Measurements from ENCODE around the gene KLHDC8B.

KLHDC8B gene

DNA sequence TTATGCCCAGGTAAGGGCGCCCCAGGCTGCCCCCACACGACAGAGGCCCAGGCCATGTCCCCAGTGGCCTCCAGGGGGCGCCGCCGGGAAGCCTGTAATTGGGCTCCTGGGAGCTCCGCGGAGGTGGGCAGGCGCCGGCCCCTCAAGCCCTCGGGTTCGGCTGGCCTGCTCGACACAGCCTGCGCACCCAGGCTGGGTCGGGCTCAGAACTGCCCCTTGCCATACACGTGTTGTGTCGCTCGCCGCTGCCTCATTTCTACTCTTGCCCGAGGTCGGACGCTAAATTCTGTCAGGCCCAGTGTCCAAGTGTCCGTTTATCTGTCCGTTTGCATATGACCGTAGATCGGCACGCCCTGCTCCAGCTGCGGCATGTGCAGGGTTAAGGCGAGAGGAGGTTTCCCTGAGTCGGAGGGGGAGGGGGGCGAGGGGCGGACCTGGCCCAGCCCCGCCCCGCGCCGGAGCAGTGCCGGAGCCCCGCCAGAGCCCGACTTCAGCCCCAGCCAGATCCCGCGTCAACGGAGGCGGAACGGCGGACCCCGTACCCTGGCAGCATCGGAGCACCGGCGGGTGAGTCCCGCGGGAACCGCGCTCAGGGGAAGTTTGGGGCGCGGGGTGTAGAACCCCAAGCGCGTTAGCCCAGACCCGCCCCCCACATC is at the start of gene KLHDC8B:
Gene KLHDC8B, plus strand, starts transcription at position 480 of the 656 bp plus-strand sequence. CDS start 1,172 bp downstream, outside the sequence.
- DNase-seq: peak; percentile 32

DNA sequence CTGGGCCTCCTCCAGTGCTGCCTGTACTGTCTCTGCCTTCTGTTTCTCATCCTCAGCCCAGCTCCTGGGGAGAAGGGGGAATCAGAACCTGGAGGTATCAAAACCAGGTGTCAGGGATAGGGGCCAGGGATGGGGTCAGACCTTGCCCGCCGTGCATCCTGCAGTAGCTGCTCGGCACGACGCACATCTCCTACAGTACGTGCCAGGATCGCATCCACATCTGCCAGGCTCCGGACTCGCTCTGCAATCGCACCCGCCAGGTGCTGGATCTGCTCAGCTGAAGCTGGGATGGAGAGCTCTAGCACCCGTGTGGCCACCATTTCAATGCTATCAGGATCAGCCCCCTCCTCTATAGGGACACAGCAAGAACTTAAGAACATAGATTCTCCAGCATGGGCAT is 49.4 kb upstream of the KLHDC8B start:
- DNase-seq: no peak

GRCh38 chr3:49122451-49122850 is 48.9 kb upstream of the KLHDC8B start:
- no peak for DNase-seq

- no peak for DNase-seq
These were observed 48.4 kb upstream of the KLHDC8B start for GRCh38 chr3:49122886-49123545.

- no peak for DNase-seq
These were observed 47.7 kb upstream of the KLHDC8B start for GRCh38 chr3:49123687-49124086.

DNA sequence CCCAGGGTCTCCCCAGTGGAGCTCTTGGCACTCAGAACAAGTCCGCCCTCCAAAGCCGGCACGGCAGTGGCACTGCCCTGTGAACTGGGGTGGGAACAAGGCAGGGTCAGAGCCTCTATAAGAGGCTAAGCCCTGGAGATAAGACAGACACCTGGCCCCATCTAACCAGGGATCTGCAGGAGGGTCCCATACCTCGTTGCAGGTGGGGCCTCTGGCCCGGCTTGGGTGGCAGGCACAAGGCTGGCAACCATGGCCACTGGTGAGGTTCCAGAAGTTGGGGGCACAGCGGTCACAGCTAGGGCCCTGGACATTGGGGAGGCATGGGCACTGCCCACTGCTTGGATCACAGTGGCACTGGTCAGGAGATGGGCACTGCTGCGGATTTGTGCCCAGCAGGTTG is 47.2 kb upstream of the KLHDC8B start:
- DNase-seq: no peak

DNA sequence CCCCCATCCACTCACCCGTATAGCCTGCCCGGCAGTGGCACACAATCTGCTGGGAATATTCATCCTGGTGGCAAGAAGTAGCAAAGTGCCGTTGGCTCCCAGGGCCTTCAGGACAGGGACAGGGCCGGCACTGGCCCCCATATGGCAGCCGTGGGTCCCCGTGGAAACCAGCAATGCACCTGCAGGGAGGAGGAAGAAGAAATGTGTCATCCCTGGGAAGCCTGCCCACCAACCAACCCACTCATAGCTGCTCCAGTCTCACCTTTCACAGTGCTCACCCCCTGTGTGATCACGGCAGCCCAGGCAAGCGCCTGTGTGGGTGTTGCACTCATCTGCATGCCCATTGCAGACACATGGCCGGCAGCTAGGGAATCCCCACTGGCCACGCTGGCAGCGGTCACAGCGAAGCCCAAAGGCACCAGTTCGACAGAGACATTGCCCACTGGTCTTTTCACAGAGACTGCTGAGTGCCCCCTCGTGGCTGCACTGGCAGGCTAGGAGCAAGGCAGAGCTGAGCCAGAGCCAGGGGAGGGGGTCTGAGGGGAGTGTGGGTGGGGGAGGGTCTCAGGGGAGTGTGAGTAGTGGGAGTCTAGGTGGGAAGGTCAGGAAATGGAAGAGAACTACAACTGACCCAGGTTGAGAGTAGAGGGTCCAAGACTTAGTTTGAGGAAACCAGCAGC is 46.3 kb upstream of the KLHDC8B start:
- DNase-seq: no peak

DNA sequence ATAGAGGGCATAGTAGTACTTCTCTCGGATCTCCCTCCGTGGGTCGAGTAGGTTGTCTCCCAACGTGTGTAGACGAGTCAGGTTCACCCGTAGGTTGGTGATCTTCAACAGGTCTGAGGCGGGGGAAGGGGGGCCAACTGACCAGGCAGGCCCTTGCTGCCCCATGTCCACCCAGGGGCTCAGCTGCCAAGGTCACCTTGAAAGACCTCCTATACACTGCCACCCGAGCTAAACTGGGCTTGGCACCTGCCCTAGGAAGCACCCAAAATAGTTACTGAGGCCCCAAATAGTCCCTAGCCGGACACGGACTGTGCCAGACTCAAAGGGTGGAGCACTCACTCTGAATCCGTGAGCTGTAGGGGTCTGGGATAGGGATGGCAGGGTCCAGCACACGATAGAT is 40.4 kb upstream of the KLHDC8B start:
- DNase-seq: no peak

- no peak for DNase-seq
These were observed 39.8 kb upstream of the KLHDC8B start for GRCh38 chr3:49131576-49131975.

DNA sequence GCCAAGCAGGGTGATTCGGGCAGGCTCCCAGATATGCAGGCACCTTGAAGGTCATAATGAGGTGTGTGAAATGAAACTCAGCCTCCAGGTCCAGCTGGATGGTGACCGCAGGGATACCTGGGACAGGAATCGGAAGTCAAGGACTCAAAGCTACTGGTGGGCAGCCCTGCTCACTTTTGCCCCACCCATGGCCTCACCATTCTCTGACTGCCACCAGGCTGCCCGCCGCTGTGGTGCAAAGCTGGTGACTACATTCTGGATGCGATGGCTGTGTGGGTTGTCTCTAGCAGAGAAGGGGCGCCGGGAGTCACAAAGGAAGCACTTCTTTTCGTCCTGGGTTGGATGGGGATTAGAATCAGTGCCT is 39.3 kb upstream of the KLHDC8B start:
- DNase-seq: no peak

GRCh38 chr3:49132437-49133225 is 38.8 kb upstream of the KLHDC8B start, which contains the start of gene LAMB2:
Gene LAMB2, minus strand, starts transcription at chr3:49133050. Its CDS starts 183 bp downstream, at chr3:49132867.
- no peak for DNase-seq

- DNase-seq: no peak
These were observed 38.0 kb upstream of the KLHDC8B start for GRCh38 chr3:49133226-49133951.

DNA sequence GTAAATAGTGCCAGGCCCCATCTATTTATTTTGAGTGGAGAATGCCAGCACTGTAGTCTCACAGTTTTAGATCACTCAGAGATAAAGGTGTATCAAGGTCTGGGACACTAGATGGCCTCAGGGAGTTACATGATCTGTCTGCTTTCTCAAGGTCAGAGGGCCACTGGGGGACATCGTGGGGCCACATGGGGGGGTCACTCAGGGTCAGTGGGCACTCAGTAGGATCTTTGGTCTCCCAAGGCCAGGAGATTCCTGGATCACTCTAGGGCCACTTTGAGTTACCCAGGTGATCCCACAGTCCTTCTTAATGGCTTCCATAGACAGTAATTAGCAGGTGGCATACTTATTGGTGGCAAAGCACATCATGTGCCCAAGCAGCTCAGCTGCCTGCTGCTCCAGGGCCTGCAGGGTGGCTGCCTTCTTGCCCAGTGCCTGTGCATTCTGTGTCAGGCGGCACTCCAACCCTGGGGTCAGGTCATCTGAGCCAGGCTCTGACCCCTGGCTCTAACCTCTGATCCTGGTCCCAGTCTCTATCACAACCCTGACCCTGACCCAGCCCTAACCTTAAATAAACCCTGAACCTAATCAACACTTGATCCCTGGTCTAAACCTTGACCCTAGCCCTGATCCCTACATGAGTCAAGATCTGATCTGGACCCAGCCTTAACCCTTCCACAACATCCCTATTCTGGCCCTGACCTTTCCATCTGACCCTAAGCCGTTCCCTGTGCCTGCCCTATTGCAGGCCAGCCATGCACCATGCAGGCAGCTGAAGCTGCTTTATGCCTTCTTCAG is 36.7 kb upstream of the KLHDC8B start:
- no peak for DNase-seq

DNA sequence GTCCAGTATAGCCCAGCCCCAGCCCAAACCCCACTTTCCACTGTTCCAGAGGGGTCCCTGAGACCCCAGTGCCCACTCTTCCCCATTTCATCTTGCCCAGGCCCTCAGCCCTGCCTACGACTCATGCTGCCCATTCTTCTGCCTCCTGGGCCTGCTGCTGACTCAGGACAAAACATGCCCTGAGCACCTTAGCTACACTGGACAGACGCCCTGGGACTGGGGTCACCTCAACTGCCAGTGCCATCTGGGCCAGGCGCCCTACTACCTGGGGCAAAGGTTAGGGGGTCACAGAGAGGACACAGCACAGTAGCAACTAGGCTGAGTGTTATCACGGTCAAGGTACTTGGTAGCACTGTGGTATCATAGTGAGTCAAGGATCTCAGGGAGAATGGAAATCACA is 35.9 kb upstream of the KLHDC8B start:
- no peak for DNase-seq

- no peak for DNase-seq
These were observed 31.3 kb upstream of the KLHDC8B start for GRCh38 chr3:49140080-49140479.

- no peak for DNase-seq
These were observed 23.2 kb upstream of the KLHDC8B start for GRCh38 chr3:49148159-49148558.

DNA sequence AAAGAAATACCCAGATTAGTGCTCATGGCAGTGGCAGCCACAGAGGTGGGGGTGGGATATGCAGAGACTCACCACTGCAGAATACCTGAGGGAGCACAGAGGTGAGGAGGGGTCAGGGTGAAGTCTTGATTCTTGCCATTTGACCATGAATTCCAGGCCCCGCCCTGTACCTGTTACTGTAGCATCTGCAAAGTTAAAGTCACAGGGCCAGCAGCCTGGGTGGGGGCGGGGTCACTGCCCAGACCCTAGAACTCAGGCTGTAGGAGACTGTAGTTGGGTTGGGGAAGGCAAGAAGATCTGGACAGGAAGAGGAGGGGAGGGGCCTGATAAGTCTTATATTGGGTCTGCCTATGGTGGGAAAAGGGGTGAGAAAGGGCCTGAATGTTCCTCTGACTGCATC is 19.8 kb upstream of the KLHDC8B start:
- DNase-seq: no peak

- DNase-seq: no peak
These were observed 18.0 kb upstream of the KLHDC8B start for GRCh38 chr3:49153349-49153912.

- DNase-seq: no peak
These were observed 14.1 kb upstream of the KLHDC8B start for GRCh38 chr3:49157289-49157688.

GRCh38 chr3:49158103-49158709 is 13.2 kb upstream of the KLHDC8B start:
- no peak for DNase-seq

GRCh38 chr3:49158792-49159191 is 12.6 kb upstream of the KLHDC8B start:
- DNase-seq: no peak
